Panc1 (cell line): ENCODE data around the gene TSPAN3.

Source experiments
- POLR2AphosphoS5 ChIP-seq: IDR thresholded peaks from 2 replicates; pipeline ENCODE4 v1.6.1; 2012; ENCODE audit warnings: mild to moderate bottlenecking, low read depth, low read length, moderate library complexity
- SIN3A ChIP-seq: IDR thresholded peaks from 2 replicates; pipeline ENCODE4 v1.6.1; 2012; ENCODE audit warnings: low read depth, mild to moderate bottlenecking, low read length, moderate library complexity, borderline replicate concordance; ENCODE audit not compliant: insufficient read depth
- TCF7L2 ChIP-seq: IDR thresholded peaks from 2 replicates; pipeline ENCODE4 v1.6.1; 2011; ENCODE audit warnings: mild to moderate bottlenecking, low read depth, low read length, inconsistent platforms
- TF ChIP-seq, protein P1 (sequence below): fragments of 450-650 bp; IDR thresholded peaks from 2 replicates; pipeline ENCODE4 v1.5.1; 2017; ENCODE audit warnings: mild to moderate bottlenecking

DNA sequence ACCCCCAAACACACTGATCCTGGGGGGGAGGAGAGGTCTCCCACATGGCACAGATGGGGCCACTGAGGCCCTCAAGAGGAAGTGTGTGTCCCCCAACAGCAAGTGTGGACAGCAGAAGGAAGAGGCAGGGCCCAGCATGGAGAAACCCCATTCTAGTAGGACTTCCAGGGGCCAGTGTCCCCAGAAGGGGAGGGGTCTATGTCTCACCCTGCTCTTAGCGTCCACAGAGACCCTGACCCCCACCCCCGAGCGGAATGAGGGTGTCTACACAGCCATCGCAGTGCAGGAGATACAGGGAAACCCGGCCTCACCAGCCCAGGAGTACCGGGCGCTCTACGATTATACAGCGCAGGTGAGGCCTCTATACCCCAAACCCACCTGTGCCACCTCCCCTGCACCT is 35.3 kb downstream of the TSPAN3 start:
- TF ChIP-seq, protein P1, sequence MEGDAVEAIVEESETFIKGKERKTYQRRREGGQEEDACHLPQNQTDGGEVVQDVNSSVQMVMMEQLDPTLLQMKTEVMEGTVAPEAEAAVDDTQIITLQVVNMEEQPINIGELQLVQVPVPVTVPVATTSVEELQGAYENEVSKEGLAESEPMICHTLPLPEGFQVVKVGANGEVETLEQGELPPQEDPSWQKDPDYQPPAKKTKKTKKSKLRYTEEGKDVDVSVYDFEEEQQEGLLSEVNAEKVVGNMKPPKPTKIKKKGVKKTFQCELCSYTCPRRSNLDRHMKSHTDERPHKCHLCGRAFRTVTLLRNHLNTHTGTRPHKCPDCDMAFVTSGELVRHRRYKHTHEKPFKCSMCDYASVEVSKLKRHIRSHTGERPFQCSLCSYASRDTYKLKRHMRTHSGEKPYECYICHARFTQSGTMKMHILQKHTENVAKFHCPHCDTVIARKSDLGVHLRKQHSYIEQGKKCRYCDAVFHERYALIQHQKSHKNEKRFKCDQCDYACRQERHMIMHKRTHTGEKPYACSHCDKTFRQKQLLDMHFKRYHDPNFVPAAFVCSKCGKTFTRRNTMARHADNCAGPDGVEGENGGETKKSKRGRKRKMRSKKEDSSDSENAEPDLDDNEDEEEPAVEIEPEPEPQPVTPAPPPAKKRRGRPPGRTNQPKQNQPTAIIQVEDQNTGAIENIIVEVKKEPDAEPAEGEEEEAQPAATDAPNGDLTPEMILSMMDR = no peak
- no peak for TF ChIP-seq POLR2AphosphoS5
- no peak for TF ChIP-seq SIN3A
- TF ChIP-seq TCF7L2 = no peak
